ENCODE measurements around the gene GALNT16. TPM values are rescaled to one million over a fixed set of nuclear protein-coding genes. Genes with fewer than 3 reads are reported as not detected.

Gene GALNT16
- polyA plus RNA-seq, 1 donor (not counting 4 experiments of a cell fraction or from before 2014, with no cell fraction given) = not detected

DNA sequence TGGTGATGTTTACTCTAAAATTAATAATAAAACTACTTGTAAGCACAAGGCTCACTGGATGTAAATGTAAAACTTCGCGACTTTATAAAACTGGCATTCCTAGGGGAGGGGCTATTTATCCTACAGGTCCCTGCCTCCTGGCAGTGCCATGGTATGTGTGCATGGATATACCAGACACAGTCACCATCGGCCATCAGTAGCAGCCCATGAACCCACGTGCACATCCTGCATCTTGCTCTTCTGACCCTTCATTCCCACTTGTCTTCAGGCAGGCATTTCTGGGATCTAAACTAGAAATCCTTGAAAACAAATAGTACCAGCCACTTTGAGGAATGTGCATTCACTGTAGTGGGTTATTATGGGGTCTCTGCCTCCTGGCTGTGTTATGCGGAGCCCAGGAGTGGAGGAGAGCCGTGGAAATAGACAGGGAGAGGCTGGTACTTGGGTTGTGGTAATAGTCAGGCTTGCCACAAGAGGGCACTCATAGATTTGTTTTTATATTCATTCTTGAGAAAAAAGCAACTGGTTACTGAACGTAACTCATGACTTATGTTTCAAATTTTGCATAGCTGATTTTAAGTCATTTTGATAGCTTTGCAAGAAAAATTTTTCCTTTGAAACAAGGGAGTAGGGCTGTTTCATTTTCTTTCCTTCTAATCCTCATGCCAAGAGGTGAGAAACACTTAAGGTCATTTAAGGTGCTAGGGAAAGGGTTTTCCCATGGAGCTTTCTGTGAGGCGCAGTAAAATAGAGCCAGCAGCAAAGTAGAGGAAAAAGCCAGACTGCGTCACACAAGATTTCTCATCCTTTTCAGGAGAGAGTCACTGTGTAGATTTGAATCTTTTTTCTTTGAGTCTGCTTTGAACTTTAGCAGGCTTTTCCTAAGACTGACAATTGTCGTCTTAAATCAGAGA is 17.4 kb upstream of the GALNT16 start:
- H3K9me3 ChIP-seq (ENCODE audit: control insufficient read depth, low read depth, low read length) = no peaks in the 10 kb centered on the region
- H3K36me3 ChIP-seq (ENCODE audit: control insufficient read depth in 2 of 2, extremely low read depth in 1 of 2, insufficient read depth in 2 of 2, low read length in 2 of 2) = peaks cover 4 to 18% of the 10 kb centered on the region in 2 experiments
- no peak for DNase-seq (ENCODE audit: low read depth, low spot score)
- H4K20me1 ChIP-seq (ENCODE audit: control insufficient read depth, extremely low read depth, insufficient read depth, low read length) = no peaks in the 10 kb centered on the region
- no peaks in the 10 kb centered on the region for H3K9me1 ChIP-seq (ENCODE audit: control insufficient read depth, extremely low read depth, insufficient read depth, low read length)
- no peaks in the 10 kb centered on the region for H3K79me2 ChIP-seq (ENCODE audit: control insufficient read depth, insufficient read depth, low read length)
- no peak overlapping the region for H3K27ac ChIP-seq (ENCODE audit: control insufficient read depth, insufficient read depth, low read length)
- H3K4me3 ChIP-seq (ENCODE audit: control insufficient read depth in 2 of 3, extremely low read depth in 1 of 3, insufficient read depth in 2 of 3, low read depth in 1 of 3, low read length in 3 of 3) = no peak overlapping the region
- no peak overlapping the region for H2AFZ ChIP-seq (ENCODE audit: control insufficient read depth, low read length)
- H3K4me1 ChIP-seq (ENCODE audit: control insufficient read depth, extremely low read depth, insufficient read depth, low read length) = no peaks in the 10 kb centered on the region
- no peak for TF ChIP-seq EZH2 (IDR thresholded peaks at IDR 0.05; ENCODE audit: low read length)
- TF ChIP-seq, protein P1, sequence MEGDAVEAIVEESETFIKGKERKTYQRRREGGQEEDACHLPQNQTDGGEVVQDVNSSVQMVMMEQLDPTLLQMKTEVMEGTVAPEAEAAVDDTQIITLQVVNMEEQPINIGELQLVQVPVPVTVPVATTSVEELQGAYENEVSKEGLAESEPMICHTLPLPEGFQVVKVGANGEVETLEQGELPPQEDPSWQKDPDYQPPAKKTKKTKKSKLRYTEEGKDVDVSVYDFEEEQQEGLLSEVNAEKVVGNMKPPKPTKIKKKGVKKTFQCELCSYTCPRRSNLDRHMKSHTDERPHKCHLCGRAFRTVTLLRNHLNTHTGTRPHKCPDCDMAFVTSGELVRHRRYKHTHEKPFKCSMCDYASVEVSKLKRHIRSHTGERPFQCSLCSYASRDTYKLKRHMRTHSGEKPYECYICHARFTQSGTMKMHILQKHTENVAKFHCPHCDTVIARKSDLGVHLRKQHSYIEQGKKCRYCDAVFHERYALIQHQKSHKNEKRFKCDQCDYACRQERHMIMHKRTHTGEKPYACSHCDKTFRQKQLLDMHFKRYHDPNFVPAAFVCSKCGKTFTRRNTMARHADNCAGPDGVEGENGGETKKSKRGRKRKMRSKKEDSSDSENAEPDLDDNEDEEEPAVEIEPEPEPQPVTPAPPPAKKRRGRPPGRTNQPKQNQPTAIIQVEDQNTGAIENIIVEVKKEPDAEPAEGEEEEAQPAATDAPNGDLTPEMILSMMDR (optimal IDR thresholded peaks at IDR 0.05 in 1 of 3, IDR thresholded peaks at IDR 0.05 in 1 of 3, conservative IDR thresholded peaks at IDR 0.05 in 1 of 3; ENCODE audit: extremely low read depth in 1 of 3, insufficient read depth in 2 of 3, low read length in 3 of 3) = peak; percentile 45 to 75 (median 62)
- dilution Hi-C loops (cut with MboI; ENCODE audit: extremely low pct_ligation_motif_present, low sequenced_read_pairs) = no loop called here
- H3K27me3 ChIP-seq (ENCODE audit: control insufficient read depth, extremely low read depth, insufficient read depth, low read length) = no peaks in the 10 kb centered on the region
- FAIRE-seq = peak; percentile 13
- no peak overlapping the region for H3K4me2 ChIP-seq (ENCODE audit: control insufficient read depth, extremely low read depth, insufficient read depth, low read depth, low read length)
- H3K9ac ChIP-seq (ENCODE audit: control insufficient read depth, extremely low read depth, insufficient read depth, low read length) = no peak overlapping the region

DNA sequence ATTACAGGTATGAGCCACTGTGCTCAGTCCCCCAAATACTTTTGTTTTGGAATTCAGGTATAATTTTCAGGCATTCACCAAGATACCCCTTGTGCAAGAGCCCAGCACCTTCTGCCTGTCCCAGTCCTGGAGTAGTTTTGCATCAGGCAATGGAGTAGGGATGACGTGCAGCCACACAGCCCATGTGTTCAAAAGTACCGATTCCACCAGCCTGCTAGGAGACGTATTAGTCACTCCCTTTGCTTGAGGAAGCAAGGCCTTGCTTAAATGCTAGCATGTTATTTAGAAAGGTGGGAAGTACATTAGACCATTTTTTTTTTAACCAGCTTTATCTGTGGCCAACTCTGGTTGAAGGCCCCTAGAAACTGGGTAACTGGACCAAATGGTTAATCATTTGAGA is 15.0 kb upstream of the GALNT16 start:
- Histone ChIP-seq H3K36me3 (ENCODE audit: control insufficient read depth in 2 of 2, extremely low read depth in 1 of 2, insufficient read depth in 2 of 2, low read length in 2 of 2) (peaks cover 0 to 11% of the 10 kb centered on the region in 2 experiments), H3K4me1 (ENCODE audit: control insufficient read depth, extremely low read depth, insufficient read depth, low read length) (no peaks in the 10 kb centered on the region), H4K20me1 (ENCODE audit: control insufficient read depth, extremely low read depth, insufficient read depth, low read length) (no peaks in the 10 kb centered on the region), H2AFZ (ENCODE audit: control insufficient read depth, low read length) (no peak overlapping the region), H3K4me3 (ENCODE audit: control insufficient read depth in 2 of 3, extremely low read depth in 1 of 3, insufficient read depth in 2 of 3, low read depth in 1 of 3, low read length in 3 of 3) (no peak overlapping the region), H3K79me2 (ENCODE audit: control insufficient read depth, insufficient read depth, low read length) (no peaks in the 10 kb centered on the region), H3K4me2 (ENCODE audit: control insufficient read depth, extremely low read depth, insufficient read depth, low read depth, low read length) (no peak overlapping the region), H3K9me1 (ENCODE audit: control insufficient read depth, extremely low read depth, insufficient read depth, low read length) (no peaks in the 10 kb centered on the region), H3K27me3 (ENCODE audit: control insufficient read depth, extremely low read depth, insufficient read depth, low read length) (no peaks in the 10 kb centered on the region), H3K9ac (ENCODE audit: control insufficient read depth, extremely low read depth, insufficient read depth, low read length) (no peak overlapping the region), H3K9me3 (ENCODE audit: control insufficient read depth, low read depth, low read length) (no peaks in the 10 kb centered on the region), H3K27ac (ENCODE audit: control insufficient read depth, insufficient read depth, low read length) (no peak overlapping the region)
- FAIRE-seq = no peak
- DNase-seq (ENCODE audit: low read depth, low spot score) = no peak
- dilution Hi-C loops (cut with MboI; ENCODE audit: extremely low pct_ligation_motif_present, low sequenced_read_pairs) = no loop called here
- TF ChIP-seq, protein P1 (optimal IDR thresholded peaks at IDR 0.05 in 1 of 3, IDR thresholded peaks at IDR 0.05 in 1 of 3, conservative IDR thresholded peaks at IDR 0.05 in 1 of 3; ENCODE audit: extremely low read depth in 1 of 3, insufficient read depth in 2 of 3, low read length in 3 of 3) = no peak
- TF ChIP-seq EZH2 (IDR thresholded peaks at IDR 0.05; ENCODE audit: low read length) = no peak
